Endothelial cell of umbilical vein (primary cell): Measurements from ENCODE around the gene CIC. TPM values are rescaled to one million over a fixed set of nuclear protein-coding genes. Genes with fewer than 3 reads are reported as not detected.

Experiments used
- BruUV-seq: library from RNA; stranded (reverse); fragments of 400-500 nt; replicated peaks from 2 replicates; lab custom pipeline; 2021; lab: Mats Ljungman, UMichigan
- CTCF ChIA-PET: fragments of 300-600, 350-600 bp; sonication (Branson Sonifier 250); formaldehyde crosslinking; loops from one replicate; lab custom pipeline; 2021; ENCODE audit warnings: antibody characterized with exemption, inconsistent platforms; lab: Charles Lee
- POLR2A ChIA-PET: fragments of 300-600, 350-600 bp; sonication (Branson Sonifier 250); formaldehyde crosslinking; loops from one replicate; lab custom pipeline; 2021; ENCODE audit warnings: antibody characterized with exemption, inconsistent platforms; lab: Charles Lee
- DNase-seq: peaks from one replicate; pipeline ENCODE4 v3.0.0-alpha.2; 2011; ENCODE audit warnings: low read depth, low spot score
- FAIRE-seq: peaks from 2 replicates; lab custom pipeline; 2011; peaks lifted over from hg19 to GRCh38; lab: Jason Lieb, UNC
- H2AFZ ChIP-seq: 2 replicates; pipeline ENCODE4 v1.6.0; 2012; ENCODE audit warnings: low read depth, low read length, control low read depth, inconsistent platforms
- H3K27ac ChIP-seq: 2 replicates; pipeline ENCODE4 v1.5.1; 2011; ENCODE audit warnings: low read depth, mild to moderate bottlenecking, control low read depth, low read length, moderate library complexity; ENCODE audit not compliant: insufficient read depth
- H3K27me3 ChIP-seq, 2 experiments: 2 replicates each; pipeline versions ENCODE4 v1.6.0 to v1.6.1; 2011; ENCODE audit warnings: low read length in 2 of 2, mixed read lengths in 1 of 2; ENCODE audit not compliant: control insufficient read depth in 2 of 2, insufficient read depth in 2 of 2
- H3K36me3 ChIP-seq, 2 experiments: 2 replicates in 1 of 2; 3 replicates in 1 of 2; pipeline ENCODE4 v1.5.1; 2011; ENCODE audit warnings: low read length in 2 of 2, mild to moderate bottlenecking in 1 of 2, moderate library complexity in 1 of 2; ENCODE audit not compliant: control insufficient read depth in 2 of 2, insufficient read depth in 2 of 2; ENCODE audit errors: extremely low read depth in 1 of 2
- H3K4me1 ChIP-seq: 3 replicates; pipeline ENCODE4 v1.5.1; 2011; ENCODE audit warnings: mild to moderate bottlenecking, low read length; ENCODE audit not compliant: control insufficient read depth, insufficient read depth; ENCODE audit errors: extremely low read depth
- H3K4me2 ChIP-seq: 2 replicates; pipeline ENCODE4 v1.6.1; 2011; ENCODE audit warnings: low read length, control low read depth, mixed read lengths; ENCODE audit not compliant: insufficient read depth
- H3K4me3 ChIP-seq, 3 experiments: fragments of 200-600 bp in 1 of 3; sonication (generic), shearing (Covaris generic) in 1 of 3; replicated peaks in 1 of 3; 2 replicates each; pipeline ENCODE4 v1.5.1; 2011 to 2016; ENCODE audit warnings: control low read depth in 3 of 3, low read length in 3 of 3, mild to moderate bottlenecking in 2 of 3, inconsistent platforms in 1 of 3, low read depth in 1 of 3, moderate library complexity in 1 of 3; ENCODE audit not compliant: insufficient read depth in 1 of 3
- H3K79me2 ChIP-seq: 2 replicates; pipeline ENCODE4 v1.6.0; 2012; ENCODE audit warnings: low read length, inconsistent platforms; ENCODE audit not compliant: control insufficient read depth, insufficient read depth
- H3K9ac ChIP-seq: replicated peaks from 2 replicates; pipeline ENCODE3; 2011; ENCODE audit warnings: low read length, control low read depth; ENCODE audit not compliant: insufficient read depth; ENCODE audit errors: extremely low read depth
- H3K9me1 ChIP-seq: replicated peaks from 3 replicates; pipeline ENCODE4 v1.6.0; 2011; ENCODE audit warnings: mild to moderate bottlenecking, low read length; ENCODE audit not compliant: control insufficient read depth, insufficient read depth; ENCODE audit errors: extremely low read depth
- H3K9me3 ChIP-seq: replicated peaks from 2 replicates; pipeline ENCODE4 v1.5.1; 2012; ENCODE audit warnings: low read length, inconsistent platforms; ENCODE audit not compliant: control insufficient read depth, insufficient read depth
- H4K20me1 ChIP-seq: replicated peaks from 2 replicates; pipeline ENCODE3; 2011; ENCODE audit warnings: mild to moderate bottlenecking, low read length; ENCODE audit not compliant: control insufficient read depth, insufficient read depth; ENCODE audit errors: extremely low read depth
- FOS ChIP-seq: IDR thresholded peaks from 2 replicates; pipeline ENCODE4 v1.6.1; 2011; ENCODE audit warnings: mild to moderate bottlenecking, low read length, moderate library complexity, borderline replicate concordance; ENCODE audit not compliant: insufficient read depth
- GATA2 ChIP-seq: IDR thresholded peaks from 2 replicates; pipeline ENCODE4 v1.7.0; 2011; ENCODE audit warnings: low read depth, mild to moderate bottlenecking, moderate library complexity, mixed read lengths, low read length; ENCODE audit not compliant: insufficient read length, insufficient read depth
- JUN ChIP-seq: IDR thresholded peaks from 2 replicates; pipeline ENCODE4 v1.6.1; 2011; ENCODE audit warnings: borderline replicate concordance, low read depth; ENCODE audit not compliant: insufficient read length, insufficient read depth
- POLR2A ChIP-seq: IDR thresholded peaks from 2 replicates; pipeline ENCODE4 v1.6.1; 2012; ENCODE audit warnings: low read depth, mild to moderate bottlenecking, control low read depth, low read length
- POLR2AphosphoS5 ChIP-seq: IDR thresholded peaks from 2 replicates; pipeline ENCODE4 v1.6.1; 2012; ENCODE audit warnings: low read depth, mild to moderate bottlenecking, control low read depth, low read length, moderate library complexity; ENCODE audit not compliant: insufficient read depth
- dilution Hi-C: fragments of 300-500 bp; cut with MboI; formaldehyde crosslinking; loops from one replicate; pipeline ENCODE4 v1.15.0; 2019; ENCODE audit warnings: low sequenced_read_pairs; ENCODE audit not compliant: extremely low pct_ligation_motif_present
- intact Hi-C: fragments of 100-400 bp; cut with micrococcal nuclease; formaldehyde crosslinking; loops from one replicate; pipeline ENCODE4 v1.10.0; 2022
- polyA plus RNA-seq, 4 experiments: library from polyadenylated mRNA; depleted of rRNA in 3 of 4; stranded (reverse) in 3 of 4; unstranded in 1 of 4; fragments of >200 nt; gene quantifications; 2 replicates each; pipeline versions ENCODE4 v1.2.1 to v1.2.3, GENCODE V29; 2011 to 2012; ENCODE audit warnings: missing spikeins in 1 of 4
- total RNA-seq: library from RNA; stranded (reverse); gene quantifications from 2 replicates; pipeline ENCODE4 v1.2.3, GENCODE V29; 2021
- TF ChIP-seq, protein P1 (sequence below), 2 donors: IDR thresholded peaks; 1 replicate in 1 of 2; 2 replicates in 1 of 2; pipeline ENCODE4 v1.5.1; 2011; ENCODE audit warnings: low read length in 2 of 2, mild to moderate bottlenecking in 2 of 2, moderate library complexity in 2 of 2, control low read depth in 1 of 2, inconsistent platforms in 1 of 2, low read depth in 1 of 2; ENCODE audit not compliant: insufficient read depth in 1 of 2; ENCODE audit errors: extremely low read depth in 1 of 2

CIC gene
- total and polyA plus RNA-seq, 2 donors (not counting 3 experiments of a cell fraction or from before 2014, with no cell fraction given): 18.4 to 86.0 TPM

GRCh38 chr19:42292042-42292960, 23.2 kb downstream of the CIC start:
- Histone ChIP-seq H3K9ac (no peak overlapping the region), H3K4me2 (no peak overlapping the region), H3K36me3 (peaks cover 16 to 78% of the 10 kb centered on the region in 2 experiments), H4K20me1 (no peaks in the 10 kb centered on the region), H3K9me1 (no peaks in the 10 kb centered on the region), H3K4me1 (no peaks in the 10 kb centered on the region), H3K9me3 (no peaks in the 10 kb centered on the region), H3K79me2 (no peaks in the 10 kb centered on the region), H3K4me3 (no peak overlapping the region), H2AFZ (no peak overlapping the region), H3K27me3 (no peaks in the 10 kb centered on the region), H3K27ac (no peak overlapping the region)
- CTCF ChIA-PET: interaction anchor here (1.1 to 2.3 kb wide), 4 partner anchors 10 to 46 kb away, joined by 3 to 15 read pairs (median 4); partner anchors contain the start of genes PAFAH1B3 and PRR19
- TF ChIP-seq POLR2A: no peak
- no peak for TF ChIP-seq GATA2
- no peak for TF ChIP-seq FOS
- TF ChIP-seq, protein P1, sequence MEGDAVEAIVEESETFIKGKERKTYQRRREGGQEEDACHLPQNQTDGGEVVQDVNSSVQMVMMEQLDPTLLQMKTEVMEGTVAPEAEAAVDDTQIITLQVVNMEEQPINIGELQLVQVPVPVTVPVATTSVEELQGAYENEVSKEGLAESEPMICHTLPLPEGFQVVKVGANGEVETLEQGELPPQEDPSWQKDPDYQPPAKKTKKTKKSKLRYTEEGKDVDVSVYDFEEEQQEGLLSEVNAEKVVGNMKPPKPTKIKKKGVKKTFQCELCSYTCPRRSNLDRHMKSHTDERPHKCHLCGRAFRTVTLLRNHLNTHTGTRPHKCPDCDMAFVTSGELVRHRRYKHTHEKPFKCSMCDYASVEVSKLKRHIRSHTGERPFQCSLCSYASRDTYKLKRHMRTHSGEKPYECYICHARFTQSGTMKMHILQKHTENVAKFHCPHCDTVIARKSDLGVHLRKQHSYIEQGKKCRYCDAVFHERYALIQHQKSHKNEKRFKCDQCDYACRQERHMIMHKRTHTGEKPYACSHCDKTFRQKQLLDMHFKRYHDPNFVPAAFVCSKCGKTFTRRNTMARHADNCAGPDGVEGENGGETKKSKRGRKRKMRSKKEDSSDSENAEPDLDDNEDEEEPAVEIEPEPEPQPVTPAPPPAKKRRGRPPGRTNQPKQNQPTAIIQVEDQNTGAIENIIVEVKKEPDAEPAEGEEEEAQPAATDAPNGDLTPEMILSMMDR (IDR thresholded peaks at IDR 0.05; ENCODE audit: extremely low read depth in 1 of 2, insufficient read depth in 1 of 2, low read depth in 1 of 2, low read length in 2 of 2): no peak
- no peak for TF ChIP-seq JUN
- TF ChIP-seq POLR2AphosphoS5: no peak
- no peak for FAIRE-seq
- BruUV-seq: no TSS peak
- intact Hi-C loops (no loop called here), dilution Hi-C loops (no loop called here)
- DNase-seq: no peak
- POLR2A ChIA-PET: no interaction called here
